Measurements from ENCODE around the gene CDK8. TPM values are rescaled to one million over a fixed set of nuclear protein-coding genes. Genes with fewer than 3 reads are reported as not detected.

Gene CDK8
- total RNA-seq, 4 donors from 2014 or later = 9.6 to 17.7 (median 13.7) TPM

DNA sequence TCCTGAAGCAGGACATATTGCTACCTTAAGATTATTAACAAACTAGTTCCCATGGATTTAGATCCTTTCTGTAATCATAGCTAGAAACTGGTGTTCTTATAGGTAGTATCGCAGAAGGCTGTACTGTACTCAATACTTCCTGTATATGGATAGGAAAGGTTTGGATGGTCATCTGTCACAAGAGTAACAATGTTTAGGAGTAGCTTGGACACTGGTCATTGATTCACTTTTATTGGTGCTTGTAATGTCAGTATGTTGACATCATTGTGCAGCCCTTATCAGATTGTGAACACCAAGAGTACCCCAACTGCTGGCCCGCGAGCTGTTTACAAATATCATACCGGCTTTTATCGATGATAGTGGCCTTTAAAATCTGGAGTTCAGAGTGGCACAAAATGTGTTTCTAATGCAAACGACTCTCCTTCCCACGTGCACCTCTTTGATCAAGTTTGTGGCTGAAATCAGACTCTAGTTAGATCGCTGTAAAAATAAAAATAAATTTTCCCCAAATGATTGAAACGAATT lies 605 bp upstream of the CDK8 start:
- Histone ChIP-seq H3K4me3 (peak overlapping the region in 3 of 4 donors; percentile 60 to 94 (median 79)), H3K27me3 (no peaks in the 10 kb centered on the region), H3K4me1 (peaks cover 0 to 30% (median 16%) of the 10 kb centered on the region in 4 donors), H3K9me3 (no peaks in the 10 kb centered on the region), H3K36me3 (no peaks in the 10 kb centered on the region), H3K27ac (peak overlapping the region; percentile 83 to 96 (median 90))
- WGBS, 2 donors = 42 to 48% methylated on average over 9 of the region's 9 CpGs
- DNase-seq (ENCODE audit: low spot score in 2 of 2) = no peak
- no peak for TF ChIP-seq EP300 (IDR thresholded peaks at IDR 0.05)
- TF ChIP-seq, protein P1, sequence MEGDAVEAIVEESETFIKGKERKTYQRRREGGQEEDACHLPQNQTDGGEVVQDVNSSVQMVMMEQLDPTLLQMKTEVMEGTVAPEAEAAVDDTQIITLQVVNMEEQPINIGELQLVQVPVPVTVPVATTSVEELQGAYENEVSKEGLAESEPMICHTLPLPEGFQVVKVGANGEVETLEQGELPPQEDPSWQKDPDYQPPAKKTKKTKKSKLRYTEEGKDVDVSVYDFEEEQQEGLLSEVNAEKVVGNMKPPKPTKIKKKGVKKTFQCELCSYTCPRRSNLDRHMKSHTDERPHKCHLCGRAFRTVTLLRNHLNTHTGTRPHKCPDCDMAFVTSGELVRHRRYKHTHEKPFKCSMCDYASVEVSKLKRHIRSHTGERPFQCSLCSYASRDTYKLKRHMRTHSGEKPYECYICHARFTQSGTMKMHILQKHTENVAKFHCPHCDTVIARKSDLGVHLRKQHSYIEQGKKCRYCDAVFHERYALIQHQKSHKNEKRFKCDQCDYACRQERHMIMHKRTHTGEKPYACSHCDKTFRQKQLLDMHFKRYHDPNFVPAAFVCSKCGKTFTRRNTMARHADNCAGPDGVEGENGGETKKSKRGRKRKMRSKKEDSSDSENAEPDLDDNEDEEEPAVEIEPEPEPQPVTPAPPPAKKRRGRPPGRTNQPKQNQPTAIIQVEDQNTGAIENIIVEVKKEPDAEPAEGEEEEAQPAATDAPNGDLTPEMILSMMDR (IDR thresholded peaks at IDR 0.05) = no peak
- no peak for TF ChIP-seq POLR2A (IDR thresholded peaks at IDR 0.05)

DNA sequence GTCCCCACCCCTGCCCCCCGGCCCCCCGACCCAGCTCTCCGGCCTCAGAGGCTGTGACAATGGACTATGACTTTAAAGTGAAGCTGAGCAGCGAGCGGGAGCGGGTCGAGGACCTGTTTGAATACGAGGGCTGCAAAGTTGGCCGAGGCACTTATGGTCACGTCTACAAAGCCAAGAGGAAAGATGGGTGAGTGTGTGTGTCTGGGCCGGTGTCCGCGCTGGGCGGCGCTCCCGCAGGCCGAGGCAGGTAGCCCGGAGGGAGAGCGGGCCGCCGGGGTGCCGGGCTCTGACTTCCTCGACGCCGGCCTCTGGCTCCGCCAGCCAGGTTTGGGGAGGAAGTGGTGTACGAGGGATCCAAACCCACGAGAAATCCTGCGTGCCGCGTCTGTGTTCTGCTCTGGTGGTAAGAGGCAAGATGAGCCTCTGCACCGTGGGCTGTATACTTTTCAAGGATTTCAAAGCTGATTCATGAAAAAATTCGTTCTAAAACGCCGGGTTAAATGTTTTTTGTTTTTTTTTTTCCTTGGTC lies 718 bp downstream of the CDK8 start:
- H3K27me3 ChIP-seq = no peaks in the 10 kb centered on the region

DNA sequence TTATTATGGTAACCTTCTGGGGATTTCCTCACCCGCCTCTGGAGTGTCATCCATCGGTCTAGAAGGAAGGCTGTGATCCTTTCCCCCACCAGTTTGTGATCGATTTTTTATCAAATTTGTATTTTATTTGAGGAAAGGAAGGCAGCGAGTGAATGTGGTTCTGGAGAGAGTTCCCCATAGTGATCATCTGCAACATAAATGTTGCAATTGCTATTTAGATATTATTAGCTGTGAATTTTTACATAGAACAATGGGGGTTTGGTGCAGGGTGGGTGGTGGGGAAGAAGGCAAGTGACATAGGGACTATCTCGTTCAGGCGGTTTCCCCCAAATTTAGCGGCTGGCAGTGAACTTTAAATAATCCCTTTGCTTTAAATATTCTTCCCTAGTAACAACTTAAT lies 1.2 kb downstream of the CDK8 start:
- WGBS, 2 donors = 3 to 4% methylated on average over 7 of the region's 7 CpGs
- TF ChIP-seq, protein P1 (IDR thresholded peaks at IDR 0.05) = no peak
- H3K9me3 ChIP-seq = no peaks in the 10 kb centered on the region
- no peaks in the 10 kb centered on the region for H3K27me3 ChIP-seq
- H3K27ac ChIP-seq = peak overlapping the region in 3 of 4 donors; percentile 90 to 96 (median 90)
- H3K4me1 ChIP-seq = peaks cover 0 to 30% (median 16%) of the 10 kb centered on the region in 4 donors
- H3K36me3 ChIP-seq = no peaks in the 10 kb centered on the region
- DNase-seq (ENCODE audit: low spot score in 2 of 2) = no peak
- peak overlapping the region; percentile 60 to 98 (median 86) for H3K4me3 ChIP-seq

More for the DNA sequence above, 718 bp downstream of the CDK8 start:
- DNase-seq (ENCODE audit: low spot score in 2 of 2) = peak in 1 of 2 donors; percentile 29
- no peaks in the 10 kb centered on the region for H3K9me3 ChIP-seq
- no peaks in the 10 kb centered on the region for H3K36me3 ChIP-seq
- TF ChIP-seq EP300 (IDR thresholded peaks at IDR 0.05) = no peak
- no peak for TF ChIP-seq POLR2A (IDR thresholded peaks at IDR 0.05)
- TF ChIP-seq, protein P1 (IDR thresholded peaks at IDR 0.05) = no peak
- peak overlapping the region; percentile 60 to 98 (median 86) for H3K4me3 ChIP-seq
- H3K27ac ChIP-seq = peak overlapping the region; percentile 83 to 96 (median 90)
- H3K4me1 ChIP-seq = peaks cover 0 to 30% (median 16%) of the 10 kb centered on the region in 4 donors
- 0 to 1% methylated on average over 30 to 32 of the region's 35 CpGs for WGBS, 2 donors

DNA sequence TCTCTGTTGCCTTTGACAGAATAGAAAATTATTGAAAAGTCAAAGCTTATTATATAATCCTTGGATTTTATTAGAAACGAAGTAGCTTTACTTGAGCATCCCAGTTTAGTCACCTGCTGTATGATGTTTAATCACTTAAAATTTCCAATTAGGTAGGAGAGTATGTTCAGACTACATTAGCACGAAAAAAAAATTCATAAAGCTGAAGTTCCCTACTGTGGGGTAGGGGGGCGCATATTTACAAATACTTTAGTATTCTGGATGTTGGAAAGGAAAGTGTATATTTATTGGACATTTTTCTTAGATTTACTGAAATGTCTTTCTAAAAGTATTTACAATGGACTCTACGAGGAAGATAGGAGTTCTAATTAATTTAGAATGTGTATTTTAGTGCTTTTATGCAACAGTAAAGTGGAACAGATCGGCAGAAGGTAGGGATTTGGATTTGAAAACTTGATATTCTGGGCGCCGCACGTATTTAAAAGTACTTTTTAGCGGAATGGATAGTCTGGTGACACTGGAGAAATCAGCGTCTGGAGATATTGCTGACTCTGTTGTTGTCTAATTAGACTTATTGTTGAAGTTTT lies 1.9 kb downstream of the CDK8 start:
- no peaks in the 10 kb centered on the region for H3K27me3 ChIP-seq
- peak overlapping the region in 2 of 4 donors; percentile 79 to 94 for H3K4me3 ChIP-seq
- H3K9me3 ChIP-seq = no peaks in the 10 kb centered on the region
- DNase-seq (ENCODE audit: low spot score in 2 of 2) = no peak
- no peaks in the 10 kb centered on the region for H3K36me3 ChIP-seq
- whole genome bisulfite sequencing, 2 donors = 56 to 60% methylated on average over 10 of the region's 10 CpGs
- no peak for TF ChIP-seq POLR2A (IDR thresholded peaks at IDR 0.05)
- TF ChIP-seq, protein P1 (IDR thresholded peaks at IDR 0.05) = peak in 1 of 5 experiments; percentile 19
- no peak overlapping the region for H3K27ac ChIP-seq
- peaks cover 0 to 30% (median 16%) of the 10 kb centered on the region in 4 donors for H3K4me1 ChIP-seq

DNA sequence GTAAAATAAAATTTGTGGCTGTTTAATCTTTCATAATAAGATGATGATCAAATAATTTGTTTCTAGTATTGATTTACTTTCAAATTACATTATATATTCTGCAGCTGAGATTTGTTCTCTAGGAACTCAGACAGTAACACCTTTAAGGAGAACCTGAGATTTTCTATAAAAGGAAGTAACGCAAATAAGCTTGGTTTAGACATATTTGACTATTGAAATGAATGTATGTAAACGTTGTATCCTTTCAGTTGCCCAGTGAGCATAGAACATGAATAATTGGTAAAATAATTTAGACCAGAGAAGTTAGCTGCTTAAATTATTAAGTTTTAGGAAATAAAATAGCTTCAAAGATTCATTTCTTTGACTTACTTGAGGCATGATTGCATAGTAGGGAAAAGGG lies 3.1 kb downstream of the CDK8 start:
- no peak for DNase-seq (ENCODE audit: low spot score in 2 of 2)
- H3K27me3 ChIP-seq = no peaks in the 10 kb centered on the region
- TF ChIP-seq, protein P1 (IDR thresholded peaks at IDR 0.05) = no peak
- TF ChIP-seq POLR2A (IDR thresholded peaks at IDR 0.05) (no peak), EP300 (IDR thresholded peaks at IDR 0.05) (no peak)
- no peaks in the 10 kb centered on the region for H3K9me3 ChIP-seq
- 61% methylated on average over 2 of the region's 2 CpGs for WGBS, 2 donors
- H3K36me3 ChIP-seq = no peaks in the 10 kb centered on the region
- peaks cover 0 to 30% (median 16%) of the 10 kb centered on the region in 4 donors for H3K4me1 ChIP-seq
- no peak overlapping the region for H3K27ac ChIP-seq
- H3K4me3 ChIP-seq = no peak overlapping the region

All from tibial nerve (tissue), 4 donors.